GM21529 (cell line): ENCODE data around the gene ACSS1.

Experiments used
- ATAC-seq: cut with Tn5 transposase; IDR thresholded peaks from one replicate; pipeline ENCODE4 v1.9.1; 2021; ENCODE audit not compliant: unreplicated experiment

ACSS1 gene

DNA sequence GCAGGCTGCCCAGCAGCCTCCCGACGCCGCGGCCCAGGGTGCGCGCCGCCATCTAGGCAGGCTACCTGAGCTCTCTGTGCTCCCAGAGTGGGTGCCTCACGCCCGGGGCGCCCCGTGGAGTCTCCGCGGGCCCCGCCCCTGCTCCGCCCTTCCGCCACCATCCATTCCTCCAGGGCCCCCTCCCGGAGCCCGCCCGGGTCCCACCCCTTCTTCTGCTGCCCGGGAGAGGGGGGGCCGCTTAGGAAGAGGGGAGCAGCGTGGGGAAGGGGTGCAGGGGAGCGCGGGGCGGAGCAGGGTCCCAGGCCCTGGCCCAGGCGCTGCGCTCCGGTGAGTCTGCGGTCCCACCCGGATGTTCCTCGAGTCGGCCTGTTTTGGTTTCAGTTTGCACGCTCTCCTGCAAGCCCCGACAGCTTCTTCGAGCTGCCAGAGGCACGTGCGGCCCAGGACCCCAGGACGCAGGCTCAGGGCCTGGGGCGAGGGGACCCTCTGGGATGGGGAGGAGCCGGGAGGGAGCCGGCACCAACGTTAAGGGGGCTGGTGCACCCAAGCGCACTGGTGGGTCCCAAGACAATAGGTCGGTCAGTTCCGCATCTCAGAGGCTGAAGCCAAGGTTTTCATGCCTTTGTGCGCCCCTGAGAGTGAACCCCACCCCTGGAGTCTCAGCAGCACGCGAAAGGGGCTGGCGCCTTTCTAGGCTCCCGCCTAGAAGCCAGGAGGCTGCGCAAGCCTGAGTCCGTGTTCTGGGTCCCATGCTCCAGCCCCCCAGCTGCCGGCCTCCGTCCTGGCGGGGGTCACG, at the start of gene ACSS1:
Gene ACSS1 (minus strand): TSS at position 89 of the 796 bp plus-strand sequence. CDS start 37 bp downstream, at position 52.
- peak; percentile 64 for ATAC-seq

DNA sequence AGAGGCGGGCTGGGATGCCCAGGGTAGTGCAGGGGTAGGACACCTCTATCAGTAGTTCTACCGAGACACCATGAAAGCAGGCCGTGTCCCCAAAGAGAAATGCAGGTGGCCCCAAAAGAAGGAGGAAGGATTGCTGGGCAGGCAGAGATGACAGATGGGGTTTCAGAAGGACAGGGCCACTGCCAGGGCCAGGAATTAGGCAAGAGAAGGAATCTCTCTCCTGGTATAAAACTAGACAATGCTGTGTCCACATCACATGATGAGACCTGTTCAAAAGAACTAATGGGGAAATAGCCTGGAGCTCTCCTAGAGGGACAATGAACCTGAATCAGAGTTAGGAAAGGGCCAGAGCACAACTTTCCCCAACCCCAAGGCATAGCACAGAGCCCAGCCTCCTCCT, 45.6 kb upstream of the ACSS1 start:
- ATAC-seq = no peak

DNA sequence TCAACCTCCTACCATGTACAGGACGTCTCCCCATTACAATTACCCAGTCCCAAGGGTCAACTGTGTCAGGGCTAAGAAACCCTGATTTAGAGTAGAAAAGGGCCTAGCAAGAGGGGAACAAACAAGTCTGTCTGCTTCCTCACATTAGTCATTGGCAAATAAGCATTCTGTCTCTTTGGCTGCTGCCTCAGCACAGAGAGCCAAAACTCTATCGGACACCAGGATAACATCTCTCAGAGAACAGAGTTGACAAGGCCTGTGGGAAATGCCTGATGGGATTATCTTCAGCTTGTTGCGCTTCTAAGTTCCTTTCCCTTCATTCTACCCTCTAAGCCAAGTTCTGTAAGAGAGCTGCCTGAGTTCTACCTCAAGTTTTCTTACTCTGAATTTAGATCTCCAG, 43.0 kb upstream of the ACSS1 start:
- ATAC-seq = no peak

DNA sequence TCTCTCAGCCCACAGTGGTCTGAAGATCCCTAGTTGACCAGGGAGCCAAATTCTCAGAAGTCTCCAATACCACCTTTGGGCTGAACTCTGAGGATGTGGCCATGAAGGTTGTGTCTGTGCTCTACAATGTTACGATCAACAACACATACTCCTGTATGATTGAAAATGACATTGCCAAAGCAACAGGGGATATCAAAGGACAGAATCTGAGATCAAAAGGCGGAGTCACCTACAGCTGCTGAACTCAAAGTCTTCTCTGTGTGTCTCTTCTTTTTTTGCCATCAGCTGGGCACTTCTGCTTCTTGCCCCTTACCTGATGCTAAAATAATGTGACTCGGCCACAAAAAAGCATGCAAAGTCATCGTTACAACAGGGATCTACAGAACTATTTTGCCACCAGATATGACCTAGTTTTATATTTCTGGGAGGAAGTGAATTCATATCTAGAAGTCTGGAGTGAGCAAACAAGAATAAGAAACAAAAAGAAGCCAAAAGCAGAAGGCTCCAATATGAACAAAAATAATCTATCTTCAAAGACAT, 41.7 kb upstream of the ACSS1 start:
- no peak for ATAC-seq

DNA sequence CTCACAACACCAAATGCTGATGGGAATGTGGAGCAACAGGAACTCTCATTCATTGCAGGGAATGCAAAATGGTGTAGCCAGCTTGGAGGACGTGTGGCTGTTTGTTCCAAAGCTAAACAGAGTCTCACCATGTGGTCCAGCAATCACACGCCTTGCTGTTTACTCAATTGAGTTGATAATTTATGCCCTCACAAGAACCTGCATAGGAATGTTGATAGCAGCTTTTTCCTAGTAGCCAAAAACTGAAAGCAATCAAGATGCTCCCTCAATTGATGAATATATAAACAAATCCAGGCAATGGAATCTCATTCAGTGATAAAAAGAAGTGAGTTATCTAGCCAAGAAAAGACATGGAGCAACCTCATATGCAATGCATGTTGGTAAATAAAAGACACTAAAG, 39.6 kb upstream of the ACSS1 start:
- ATAC-seq = no peak

DNA sequence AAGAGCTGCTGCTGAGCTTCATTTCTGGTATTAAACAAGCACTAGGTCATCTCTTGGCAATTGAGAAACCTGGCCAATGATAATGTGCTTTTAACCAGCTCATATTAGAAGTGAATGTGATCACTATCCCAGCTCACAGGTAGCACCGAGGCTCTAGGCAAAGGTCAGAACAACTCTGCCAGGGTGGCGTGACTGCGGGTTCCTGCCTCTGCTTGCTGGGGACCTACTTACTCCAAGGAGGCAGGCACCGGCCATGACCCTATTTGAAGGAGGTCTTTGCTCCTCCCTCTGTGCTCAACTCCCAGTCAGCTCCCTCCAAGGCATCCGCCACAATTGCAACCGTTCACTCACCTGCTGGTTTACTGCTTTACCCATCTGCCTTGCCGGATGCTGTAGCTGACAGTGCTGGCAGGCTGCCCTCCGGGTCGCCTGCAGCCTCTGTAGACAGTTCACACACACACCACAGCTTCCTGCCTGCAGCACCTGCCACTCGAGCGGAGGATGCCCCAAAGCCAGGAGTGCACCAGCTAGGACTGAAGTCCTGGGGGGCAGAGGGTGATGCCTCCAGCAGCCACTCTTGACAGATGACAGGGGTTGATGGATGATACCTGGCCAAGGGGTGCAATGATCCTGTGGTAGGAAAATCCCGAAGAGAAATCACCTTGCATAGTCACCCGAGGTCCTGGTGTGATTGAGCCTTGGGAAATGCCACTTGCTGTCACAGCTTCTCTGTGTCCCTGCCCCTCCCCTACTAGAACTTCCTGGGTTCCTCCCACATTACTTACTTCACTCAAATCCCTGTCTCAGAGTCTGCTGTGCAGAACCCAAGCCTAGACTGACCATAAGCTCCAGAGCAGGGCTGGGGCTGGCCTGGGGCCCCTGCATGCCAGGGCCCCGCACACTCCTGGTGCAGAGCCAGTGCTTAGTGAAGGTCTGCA, 32.8 kb upstream of the ACSS1 start:
- ATAC-seq = peak; percentile 80

DNA sequence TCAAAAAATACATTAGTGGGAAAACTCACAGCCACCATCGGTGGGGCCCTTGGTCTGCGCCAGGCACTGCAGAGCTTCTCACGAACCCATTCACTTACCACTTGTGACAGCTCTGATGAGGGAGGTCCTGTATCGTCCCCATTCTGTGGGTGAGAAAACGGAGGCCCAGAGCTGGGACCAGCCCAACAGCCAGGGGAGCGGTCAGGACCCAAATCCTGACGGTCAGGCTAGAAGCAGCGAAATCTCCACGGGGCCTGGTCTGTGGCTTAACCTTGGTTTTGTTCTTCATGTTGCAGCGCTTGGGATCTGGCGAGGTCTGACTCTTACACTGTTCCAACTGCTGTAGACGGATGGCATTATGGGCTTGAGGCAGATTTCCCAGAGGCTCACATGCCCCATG, 31.7 kb upstream of the ACSS1 start:
- ATAC-seq = no peak

DNA sequence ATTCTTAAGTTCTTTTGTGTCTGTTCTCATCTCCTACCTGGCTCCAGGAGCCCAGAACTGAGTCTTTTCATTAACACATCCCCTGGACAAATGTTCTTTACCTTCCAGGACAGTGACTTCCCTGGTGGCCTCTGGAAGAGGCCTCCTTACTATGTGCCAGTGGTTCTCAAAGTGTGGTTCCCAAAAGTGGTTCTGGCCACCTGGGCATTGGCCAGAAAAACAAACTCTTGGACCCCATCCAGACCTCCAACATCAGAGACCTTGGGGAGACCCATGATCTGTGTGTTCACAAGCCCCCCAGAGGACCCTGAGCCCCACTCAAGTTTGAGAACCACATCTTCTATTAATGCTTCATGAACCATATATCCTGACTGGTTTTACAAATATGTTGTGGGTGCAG, 31.2 kb upstream of the ACSS1 start:
- ATAC-seq = no peak

DNA sequence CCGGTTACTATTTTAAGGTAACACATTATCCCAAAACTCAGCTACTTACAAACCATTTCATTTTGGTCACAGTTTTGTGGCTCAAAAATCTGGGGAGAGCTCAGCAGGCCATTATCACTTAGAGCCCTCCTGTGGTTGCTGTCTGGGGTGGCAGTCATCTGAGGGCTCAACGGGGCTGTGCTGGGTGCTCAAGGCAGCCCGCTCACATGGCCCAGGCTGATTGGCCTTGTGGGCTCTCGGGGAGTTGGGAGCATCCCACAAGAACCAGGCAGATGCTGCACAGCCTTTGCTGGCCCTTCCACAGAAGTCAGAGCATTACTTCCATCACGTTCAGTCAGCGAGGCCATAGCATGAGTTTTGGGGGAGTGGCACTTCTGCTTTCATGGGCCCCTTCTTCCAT, 30.3 kb upstream of the ACSS1 start:
- no peak for ATAC-seq

DNA sequence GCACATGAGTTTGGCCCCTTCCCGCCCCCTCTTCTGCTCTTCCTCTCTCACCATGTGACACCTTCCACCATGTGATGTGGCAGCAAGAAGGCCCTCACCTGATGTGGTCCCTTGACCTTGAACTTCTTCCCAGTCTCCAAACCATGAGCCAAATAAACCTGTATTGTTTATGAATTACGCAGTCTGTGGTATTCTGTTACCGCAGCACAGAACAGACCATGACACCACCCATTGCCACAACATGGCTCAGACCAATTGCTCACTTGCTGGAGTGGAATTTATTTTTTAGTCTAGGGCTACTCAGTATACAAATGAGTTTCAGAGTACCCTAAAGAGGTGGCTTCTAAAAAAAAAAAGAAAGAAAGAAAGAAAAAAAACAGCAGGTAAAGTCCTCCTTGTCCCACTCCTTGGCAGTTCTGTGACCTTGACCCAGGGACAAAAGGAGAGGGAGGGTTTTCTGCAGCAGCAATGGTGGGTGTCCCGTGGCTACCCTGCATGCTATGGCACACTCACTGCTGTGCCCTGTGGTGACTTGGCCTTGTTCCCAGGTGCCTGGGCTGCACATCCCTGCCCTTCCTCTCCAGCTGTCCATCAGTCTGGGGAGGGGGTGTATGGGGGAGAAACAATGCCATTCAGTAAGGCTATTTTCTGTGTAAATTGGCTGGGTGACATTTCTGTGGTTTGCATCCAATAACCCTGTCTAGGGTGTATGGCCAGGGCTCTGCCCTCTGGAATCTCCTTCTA, 29.4 kb upstream of the ACSS1 start:
- ATAC-seq = no peak

DNA sequence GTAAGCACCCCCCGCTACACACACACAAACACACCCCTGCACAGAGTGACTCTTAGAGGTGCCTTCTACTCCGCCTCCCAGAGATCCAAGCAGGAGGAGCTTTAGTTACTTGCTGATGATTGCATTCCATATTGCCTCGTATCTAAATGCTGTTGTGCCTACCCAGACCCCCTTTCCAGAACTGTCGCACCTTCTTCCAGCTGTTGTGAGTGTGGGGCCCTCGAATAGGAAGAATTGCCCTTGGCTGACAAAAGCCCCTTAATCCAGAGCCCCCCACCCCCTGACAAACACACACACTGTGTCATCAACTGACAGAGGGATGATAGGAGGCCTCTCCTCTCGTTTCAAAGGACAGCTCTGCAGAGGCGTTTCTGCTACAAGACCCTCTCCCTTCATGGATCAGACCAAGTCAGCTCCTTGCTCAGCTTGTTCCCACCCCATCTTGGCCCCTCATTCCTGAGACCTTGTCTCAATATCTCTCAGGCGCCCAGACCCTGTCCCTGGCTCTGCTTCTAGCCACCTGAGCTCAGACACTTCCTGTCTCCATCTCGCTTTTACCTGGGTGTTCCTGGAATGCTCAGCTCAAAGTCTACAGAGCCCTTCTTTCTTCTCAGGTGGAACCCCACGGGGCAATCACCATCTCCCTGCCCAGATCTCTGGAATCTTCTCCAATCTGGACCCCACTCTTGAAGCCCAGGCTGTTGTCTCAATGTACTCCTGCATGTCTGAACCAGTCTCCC, 28.0 kb upstream of the ACSS1 start:
- ATAC-seq = no peak

DNA sequence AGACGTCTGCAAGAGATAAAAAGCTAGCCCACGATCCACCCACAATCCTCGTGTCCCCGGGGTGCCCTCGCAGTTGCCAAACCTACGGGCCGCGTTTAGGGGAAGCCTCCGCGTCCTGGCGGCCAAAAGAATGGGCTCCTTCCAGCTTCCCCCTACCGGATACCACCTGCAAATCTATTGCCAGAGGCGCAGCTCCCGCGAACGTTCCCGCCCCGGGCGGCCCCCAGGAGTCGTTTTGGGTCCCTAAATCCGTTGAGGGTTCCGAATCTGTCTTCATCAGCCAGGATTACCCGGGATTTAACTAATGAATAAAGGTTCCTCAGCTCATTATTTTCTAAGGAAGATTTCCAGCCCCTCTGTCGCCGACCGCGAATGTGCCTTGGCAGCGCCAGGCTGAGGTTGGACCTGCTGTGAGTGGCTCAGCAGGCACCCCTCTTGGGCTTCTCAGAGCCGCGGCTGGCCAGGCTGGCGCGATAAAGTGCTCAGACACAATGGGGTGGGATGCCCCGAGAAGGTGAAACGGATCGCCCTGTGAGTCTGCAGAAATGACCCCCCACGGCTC, 26.8 kb upstream of the ACSS1 start:
- no peak for ATAC-seq

DNA sequence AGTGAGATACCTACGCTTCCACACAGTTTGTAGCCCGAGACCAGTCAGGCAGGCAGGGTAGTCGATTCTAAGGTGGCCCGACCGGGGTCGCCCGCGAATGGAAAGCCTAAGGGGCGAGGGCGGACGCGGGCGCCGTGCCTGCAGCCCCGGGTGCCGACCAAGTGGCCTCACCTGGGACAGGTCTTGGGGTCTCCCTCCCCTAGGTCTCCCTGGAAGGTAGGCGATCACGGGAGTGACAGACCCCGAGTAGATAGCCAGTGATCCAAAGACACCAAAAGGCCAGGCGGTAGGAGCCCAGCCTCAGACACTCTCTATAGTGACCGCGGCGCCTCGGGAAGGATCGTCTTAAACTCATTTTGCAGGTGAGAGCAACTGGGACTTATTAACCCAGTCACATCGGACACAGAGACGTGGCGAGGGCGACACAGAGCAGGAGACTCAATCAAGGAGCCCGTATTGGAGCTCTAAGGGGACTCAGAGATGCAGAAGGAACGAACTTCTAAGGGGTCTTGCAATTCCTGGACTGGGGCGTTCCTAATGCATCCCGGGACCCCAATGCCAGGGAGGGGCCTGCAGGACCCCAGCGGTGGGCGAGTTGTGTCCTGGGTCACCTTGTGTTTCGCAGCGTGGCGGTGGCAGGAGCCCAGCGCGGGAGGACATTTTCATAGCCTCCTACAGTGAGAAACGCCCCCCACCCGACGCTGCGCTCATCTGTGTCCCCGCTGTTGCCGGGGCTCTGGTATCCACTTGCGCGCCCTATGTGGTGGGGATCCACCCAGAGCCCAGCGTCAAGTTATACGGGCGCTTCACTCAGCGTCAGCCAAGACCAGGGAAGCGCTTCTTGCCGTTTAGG, 26.1 kb upstream of the ACSS1 start:
- ATAC-seq = no peak

DNA sequence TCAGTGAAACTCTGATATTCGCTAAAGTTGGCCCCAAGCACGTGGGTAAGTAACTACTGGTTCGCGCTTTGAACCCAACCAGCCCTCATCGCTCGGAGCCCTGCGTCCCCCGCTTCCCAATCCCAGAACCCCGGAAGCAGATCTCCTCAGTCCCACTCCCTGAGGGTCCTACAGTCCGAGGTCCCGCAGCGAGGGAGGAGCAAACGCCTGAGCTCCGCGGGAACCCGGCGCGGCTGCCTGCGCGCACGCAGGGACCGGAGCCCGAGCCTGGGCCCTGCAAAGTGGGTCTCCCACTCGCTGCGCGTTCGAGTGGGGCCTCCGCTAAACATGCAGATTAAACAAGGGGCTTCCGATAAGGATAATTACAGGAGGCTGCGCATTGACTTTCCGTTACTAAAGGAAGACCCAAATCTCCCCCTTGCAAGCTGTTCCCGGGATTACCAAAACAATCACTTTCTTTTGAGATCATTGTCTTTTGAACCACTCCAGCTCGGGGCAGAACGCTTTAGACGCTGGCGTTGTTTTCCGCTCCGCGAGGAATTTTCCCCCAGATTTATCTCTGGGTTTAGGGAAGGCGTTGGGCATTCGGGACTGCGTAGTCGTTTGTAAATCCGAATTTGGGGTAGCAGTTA, 25.3 kb upstream of the ACSS1 start:
- no peak for ATAC-seq

DNA sequence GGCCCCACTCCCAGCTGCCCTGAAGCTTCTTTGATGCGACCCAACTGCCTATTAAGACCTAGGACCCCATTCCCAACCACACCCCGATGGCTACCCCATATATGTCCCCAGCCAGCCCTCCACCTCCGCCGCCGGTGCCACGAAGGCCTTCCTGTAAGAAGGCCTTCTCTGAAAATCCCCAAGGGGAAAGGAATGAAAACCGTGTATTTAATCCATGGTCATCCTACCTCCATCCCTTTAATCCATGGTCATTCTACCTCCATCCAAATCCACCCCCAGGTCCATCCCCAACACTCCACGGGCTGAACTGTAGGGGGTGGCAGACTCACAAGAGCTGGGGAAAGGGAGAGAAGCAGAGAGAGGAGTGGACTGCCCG, 24.5 kb upstream of the ACSS1 start:
- no peak for ATAC-seq

DNA sequence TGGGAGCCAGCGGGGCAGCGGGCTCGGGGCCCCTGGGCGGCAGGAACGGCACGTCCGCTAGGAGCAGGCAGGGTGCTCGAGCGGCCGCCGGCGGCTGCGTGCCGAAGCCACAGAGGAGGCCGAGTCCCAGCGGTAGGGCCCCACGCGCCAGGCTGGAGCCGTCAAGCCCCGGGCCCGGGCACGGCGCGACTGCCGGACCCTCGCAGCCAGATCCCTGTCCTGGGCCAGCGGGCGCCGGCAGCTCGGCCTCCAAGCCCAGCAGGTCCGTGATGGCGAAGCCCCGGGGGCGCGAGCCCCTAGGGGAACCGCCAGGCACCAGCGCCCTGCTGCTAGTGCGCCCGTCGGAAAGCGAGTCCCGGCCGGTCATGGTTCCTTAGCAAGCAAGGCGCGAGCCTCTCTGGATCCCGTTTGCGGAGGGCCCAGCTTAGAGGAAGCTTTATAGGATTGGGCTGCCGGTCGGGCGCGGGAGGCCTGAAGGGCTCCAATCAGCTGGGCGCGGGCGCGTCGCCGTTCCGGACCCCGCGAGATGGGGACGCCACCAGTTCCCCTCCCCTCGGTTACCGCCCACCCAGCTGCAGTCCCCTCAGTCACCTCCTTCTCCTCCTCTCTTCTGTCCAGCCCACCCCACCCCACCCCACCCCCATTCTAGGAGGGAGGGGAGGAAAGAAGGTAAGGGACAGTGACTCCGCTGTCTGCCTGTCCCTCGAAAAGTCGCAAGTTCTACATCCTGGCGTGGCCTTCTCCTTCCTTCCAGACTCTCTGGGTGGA, 24.0 kb upstream of the ACSS1 start, which contains the start of gene VSX1:
Gene VSX1 (minus strand): TSS at position 412 of the 768 bp plus-strand sequence. CDS start 45 bp downstream, at position 367.
- no peak for ATAC-seq

DNA sequence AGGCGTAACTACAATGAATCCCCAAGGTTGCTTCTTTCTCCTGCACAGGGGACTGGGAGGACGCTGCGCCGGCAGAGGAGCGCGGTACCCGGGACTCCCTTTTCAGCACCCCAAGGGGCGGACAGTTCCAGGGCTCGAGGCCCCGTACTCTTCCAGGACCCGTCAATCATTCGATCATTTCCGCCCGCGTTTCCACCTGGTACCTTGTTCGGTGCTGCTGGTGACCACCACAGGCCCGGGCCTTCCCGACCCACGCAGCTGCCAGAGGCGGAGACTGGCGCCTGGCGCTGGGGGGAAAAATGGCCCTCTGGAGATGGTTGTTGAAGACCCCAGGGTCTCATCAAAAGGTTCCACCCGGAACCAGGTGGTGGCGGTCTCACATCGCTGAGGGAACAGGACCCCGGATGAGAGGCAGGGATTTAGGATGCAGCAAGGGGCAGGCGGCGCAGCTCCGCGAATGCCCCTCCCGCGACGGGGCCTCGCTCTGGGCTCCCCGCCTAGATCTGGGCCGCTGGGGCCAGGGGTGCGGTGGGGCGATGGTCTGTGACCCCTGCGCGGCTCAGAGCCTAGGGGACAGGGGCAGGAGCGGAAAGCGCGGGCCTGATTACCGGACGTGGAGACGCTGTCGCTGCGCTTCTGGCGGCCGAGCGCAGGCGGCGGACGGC, 23.3 kb upstream of the ACSS1 start:
- ATAC-seq = no peak
